Endothelial cell (in vitro differentiated cells): Measurements from ENCODE around the gene TENM4. TPM values are rescaled to one million over a fixed set of nuclear protein-coding genes. Genes with fewer than 3 reads are reported as not detected.
"Not testable (repeated sequence)": the region's sequence is repeated elsewhere in the genome, so short reads cannot be mapped to it uniquely, and the experiment has no call there.

Source experiments
- DNase-seq: peaks from one replicate; pipeline ENCODE4 v3.0.0; 2021; ENCODE audit warnings: low spot score
- H3K27ac Mint-ChIP-seq: one replicate; pipeline ENCODE4 v1.8.0; 2021; ENCODE audit warnings: mixed read lengths, inconsistent platforms; ENCODE audit not compliant: unreplicated experiment
- H3K27me3 Mint-ChIP-seq: one replicate; pipeline ENCODE4 v1.8.0; 2021; ENCODE audit warnings: mild to moderate bottlenecking, moderate library complexity, mixed read lengths, inconsistent platforms; ENCODE audit not compliant: unreplicated experiment
- H3K36me3 Mint-ChIP-seq: one replicate; pipeline ENCODE4 v1.8.0; 2021; ENCODE audit warnings: mild to moderate bottlenecking, low read depth, mixed read lengths, inconsistent platforms; ENCODE audit not compliant: unreplicated experiment
- H3K4me1 Mint-ChIP-seq: one replicate; pipeline ENCODE4 v1.8.0; 2021; ENCODE audit warnings: mild to moderate bottlenecking, mixed read lengths, inconsistent platforms; ENCODE audit not compliant: unreplicated experiment
- H3K4me3 Mint-ChIP-seq: one replicate; pipeline ENCODE4 v1.8.0; 2021; ENCODE audit warnings: mild to moderate bottlenecking, mixed read lengths, inconsistent platforms; ENCODE audit not compliant: unreplicated experiment
- H3K9me3 Mint-ChIP-seq: one replicate; pipeline ENCODE4 v1.8.0; 2021; ENCODE audit warnings: mixed read lengths, inconsistent platforms; ENCODE audit not compliant: unreplicated experiment
- total RNA-seq: library from RNA; stranded (reverse); fragmentation: NEBNext Ultra II Directional; extraction: Animal tissue kit (Norgen Biotek cat#: 25700); gene quantifications from one replicate; pipeline ENCODE4 v1.2.1, GENCODE V29; 2021; ENCODE audit not compliant: unreplicated experiment
- TF ChIP-seq, protein P1 (sequence below): fragments of 200-600 bp; sonication (generic); IDR thresholded peaks from one replicate; pipeline ENCODE4 v1.5.0; 2021; ENCODE audit warnings: antibody characterized with exemption; ENCODE audit not compliant: unreplicated experiment

TENM4 gene
- total RNA-seq, 1 donor from 2014 or later: 1.8 TPM

DNA sequence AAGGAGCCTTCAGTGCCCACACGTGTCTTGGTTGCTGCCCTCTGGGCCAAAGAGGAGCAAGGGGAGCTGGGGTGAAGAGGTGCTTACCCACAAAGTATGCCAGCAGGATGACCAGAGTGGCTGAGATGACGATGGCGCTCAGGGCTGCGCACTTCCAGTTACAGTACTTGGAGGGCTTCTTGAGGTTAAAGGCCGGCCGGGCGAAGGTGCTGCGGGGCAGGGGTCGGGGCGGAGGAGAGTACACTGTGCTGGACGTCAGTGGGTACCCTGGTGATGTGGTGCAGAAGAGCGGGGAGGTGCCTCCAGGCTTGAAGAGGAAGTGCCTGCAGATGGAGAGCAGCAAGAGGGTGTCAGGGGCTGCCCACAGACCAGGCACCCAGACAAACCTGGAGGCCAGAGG, 551.1 kb downstream of the TENM4 start:
- Mint-ChIP-seq H3K4me1 (peaks cover 4% of the 10 kb centered on the region), H3K9me3 (no peaks in the 10 kb centered on the region), H3K4me3 (no peak overlapping the region), H3K27me3 (peaks cover 6% of the 10 kb centered on the region), H3K36me3 (no peaks in the 10 kb centered on the region), H3K27ac (no peak overlapping the region)
- TF ChIP-seq, protein P1, sequence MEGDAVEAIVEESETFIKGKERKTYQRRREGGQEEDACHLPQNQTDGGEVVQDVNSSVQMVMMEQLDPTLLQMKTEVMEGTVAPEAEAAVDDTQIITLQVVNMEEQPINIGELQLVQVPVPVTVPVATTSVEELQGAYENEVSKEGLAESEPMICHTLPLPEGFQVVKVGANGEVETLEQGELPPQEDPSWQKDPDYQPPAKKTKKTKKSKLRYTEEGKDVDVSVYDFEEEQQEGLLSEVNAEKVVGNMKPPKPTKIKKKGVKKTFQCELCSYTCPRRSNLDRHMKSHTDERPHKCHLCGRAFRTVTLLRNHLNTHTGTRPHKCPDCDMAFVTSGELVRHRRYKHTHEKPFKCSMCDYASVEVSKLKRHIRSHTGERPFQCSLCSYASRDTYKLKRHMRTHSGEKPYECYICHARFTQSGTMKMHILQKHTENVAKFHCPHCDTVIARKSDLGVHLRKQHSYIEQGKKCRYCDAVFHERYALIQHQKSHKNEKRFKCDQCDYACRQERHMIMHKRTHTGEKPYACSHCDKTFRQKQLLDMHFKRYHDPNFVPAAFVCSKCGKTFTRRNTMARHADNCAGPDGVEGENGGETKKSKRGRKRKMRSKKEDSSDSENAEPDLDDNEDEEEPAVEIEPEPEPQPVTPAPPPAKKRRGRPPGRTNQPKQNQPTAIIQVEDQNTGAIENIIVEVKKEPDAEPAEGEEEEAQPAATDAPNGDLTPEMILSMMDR: no peak
- no peak for DNase-seq

DNA sequence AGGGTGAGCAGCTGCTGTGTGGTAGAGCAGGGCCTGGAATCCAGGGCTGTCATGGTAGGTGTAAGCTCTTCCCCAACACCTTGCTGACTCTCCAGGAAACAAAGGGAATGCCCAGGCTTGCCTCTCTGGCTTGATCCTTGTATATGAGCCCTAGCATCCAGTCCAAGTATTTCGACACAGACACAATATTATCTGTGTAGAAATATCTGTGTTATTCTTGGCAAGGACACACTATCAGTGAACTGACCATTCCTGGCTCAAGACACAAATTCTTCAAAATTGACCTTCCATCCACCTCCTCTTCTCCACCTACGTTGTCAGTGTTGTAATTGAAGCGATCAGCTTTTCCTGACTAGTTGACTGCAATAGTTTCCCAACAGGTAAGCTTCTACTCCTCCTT, 554.2 kb downstream of the TENM4 start:
- TF ChIP-seq, protein P1: no peak
- Mint-ChIP-seq H3K27me3 (peaks cover 3% of the 10 kb centered on the region), H3K27ac (no peak overlapping the region), H3K4me3 (no peak overlapping the region), H3K4me1 (peaks cover 4% of the 10 kb centered on the region), H3K9me3 (no peaks in the 10 kb centered on the region), H3K36me3 (no peaks in the 10 kb centered on the region)
- no peak for DNase-seq

DNA sequence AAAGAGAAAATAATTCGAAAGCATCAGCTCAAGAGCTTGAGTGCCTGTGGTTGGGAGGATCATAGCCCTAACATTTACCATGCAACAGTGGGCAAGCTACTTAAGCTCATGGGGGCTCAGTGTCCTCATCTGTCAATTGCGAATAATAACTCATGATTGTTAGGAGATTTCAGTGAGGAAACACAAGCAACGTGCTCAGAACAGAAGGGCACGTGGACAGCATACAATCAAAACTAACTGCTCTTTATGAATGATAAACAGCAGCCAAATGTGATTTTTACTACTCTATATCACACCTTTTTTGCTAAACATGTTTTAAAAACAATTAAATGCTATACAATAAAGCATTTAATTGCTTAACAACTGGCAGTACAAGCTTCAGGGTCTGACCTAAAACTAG, 556.1 kb downstream of the TENM4 start:
- Mint-ChIP-seq H3K4me1 (peaks cover 4% of the 10 kb centered on the region), H3K36me3 (peaks cover 2% of the 10 kb centered on the region), H3K27ac (no peak overlapping the region), H3K27me3 (peaks cover 5% of the 10 kb centered on the region), H3K4me3 (no peak overlapping the region), H3K9me3 (no peaks in the 10 kb centered on the region)
- TF ChIP-seq, protein P1: no peak
- no peak for DNase-seq

DNA sequence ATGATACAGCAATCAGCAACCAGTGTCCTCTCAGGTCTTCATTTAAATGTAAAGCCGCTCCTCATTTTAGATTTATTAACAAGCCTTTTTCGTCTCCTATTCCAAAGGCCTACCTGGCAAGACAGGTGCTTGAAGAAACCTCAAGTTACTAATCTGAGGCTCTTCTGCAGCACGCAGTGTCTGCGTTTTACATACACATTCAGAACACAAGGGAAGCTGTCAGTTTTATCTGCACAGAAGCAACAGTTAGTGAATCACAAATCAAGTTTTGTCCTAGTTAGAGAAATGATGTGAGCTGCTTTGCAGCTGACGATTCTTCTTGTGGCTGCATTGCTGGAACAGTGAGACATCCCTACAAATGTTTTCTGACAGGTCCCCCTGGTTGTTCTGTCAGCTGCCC, 557.3 kb downstream of the TENM4 start:
- Mint-ChIP-seq H3K4me3 (no peak overlapping the region), H3K4me1 (no peaks in the 10 kb centered on the region), H3K36me3 (peaks cover 8% of the 10 kb centered on the region), H3K27me3 (peaks cover 6% of the 10 kb centered on the region), H3K27ac (no peak overlapping the region), H3K9me3 (no peaks in the 10 kb centered on the region)
- no peak for DNase-seq
- TF ChIP-seq, protein P1: no peak

DNA sequence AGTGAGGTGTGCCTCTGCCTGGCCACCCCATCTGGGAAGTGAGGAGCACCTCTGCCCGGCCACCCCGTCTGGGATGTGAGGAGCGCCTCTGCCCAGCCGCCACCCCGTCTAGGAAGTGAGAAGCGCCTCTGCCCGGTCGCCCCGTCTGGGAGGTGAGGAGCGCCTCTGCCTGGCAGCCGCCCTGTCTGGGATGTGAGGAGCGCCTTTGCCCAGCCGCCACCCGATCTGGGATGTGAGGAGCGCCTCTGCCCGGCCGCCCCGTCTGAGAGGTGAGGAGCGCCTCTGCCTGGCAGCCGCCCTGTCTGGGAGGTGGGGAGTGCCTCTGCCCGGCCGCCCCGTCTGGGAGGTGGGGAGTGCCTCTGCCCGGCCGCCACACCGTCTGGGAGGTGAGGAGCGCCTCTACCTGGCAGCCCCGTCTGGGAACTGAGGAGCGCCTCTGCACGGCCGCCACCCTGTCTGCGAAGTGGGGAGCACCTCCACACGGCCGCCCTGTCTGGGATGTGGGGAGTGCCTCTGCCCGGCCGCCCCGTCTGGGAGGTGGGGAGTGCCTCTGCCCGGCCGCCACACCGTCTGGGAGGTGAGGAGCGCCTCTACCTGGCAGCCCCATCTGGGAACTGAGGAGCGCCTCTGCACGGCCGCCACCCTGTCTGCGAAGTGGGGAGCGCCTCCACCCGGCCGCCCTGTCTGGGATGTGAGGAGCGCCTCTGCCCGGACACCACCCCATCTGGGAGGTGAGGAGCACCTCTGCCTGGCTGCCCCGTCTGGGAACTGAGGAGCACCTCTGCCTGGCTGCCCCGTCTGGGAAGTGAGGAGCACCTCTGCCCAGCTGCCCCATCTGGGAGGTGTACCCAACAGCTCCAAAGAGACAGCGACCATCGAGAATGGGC, 561.5 kb downstream of the TENM4 start:
- H3K27ac Mint-ChIP-seq, H3K9me3 Mint-ChIP-seq: not testable (repeated sequence)

More for the DNA sequence above, 561.5 kb downstream of the TENM4 start:
- Mint-ChIP-seq H3K36me3 (peaks cover 13% of the 10 kb centered on the region), H3K27me3 (peaks cover 13% of the 10 kb centered on the region)
- not testable (repeated sequence) for H3K4me3 Mint-ChIP-seq, H3K4me1 Mint-ChIP-seq, DNase-seq
